ENCODE data around the gene KCNMA1.

The KCNMA1 gene

GRCh38 chr10:77264107-77264506 lies 373.5 kb downstream of the KCNMA1 start:
- DNase-seq (ENCODE audit: low spot score), result no peak

DNA sequence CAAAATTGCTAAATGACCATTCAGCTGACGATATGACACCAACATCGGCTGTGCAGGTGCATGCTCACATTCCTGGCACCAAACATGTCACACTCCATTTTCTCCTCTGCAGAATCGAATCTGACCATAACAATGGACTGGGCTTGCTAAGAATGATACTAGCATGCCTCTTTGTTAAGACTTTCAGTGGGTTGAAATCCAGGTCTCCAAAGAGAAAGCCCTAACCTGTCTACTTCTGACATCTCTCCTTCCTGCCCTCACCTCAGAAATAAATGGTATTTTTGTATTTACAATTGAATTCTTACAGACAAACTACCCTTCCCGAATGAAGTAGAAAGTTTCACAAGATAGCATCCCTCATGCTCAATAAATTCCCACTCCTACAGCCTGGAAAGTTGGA lies 373.9 kb downstream of the KCNMA1 start:
- no peak for DNase-seq (ENCODE audit: low spot score)

GRCh38 chr10:77261146-77261545 lies 376.5 kb downstream of the KCNMA1 start:
- no peak for DNase-seq (ENCODE audit: low spot score)

DNA sequence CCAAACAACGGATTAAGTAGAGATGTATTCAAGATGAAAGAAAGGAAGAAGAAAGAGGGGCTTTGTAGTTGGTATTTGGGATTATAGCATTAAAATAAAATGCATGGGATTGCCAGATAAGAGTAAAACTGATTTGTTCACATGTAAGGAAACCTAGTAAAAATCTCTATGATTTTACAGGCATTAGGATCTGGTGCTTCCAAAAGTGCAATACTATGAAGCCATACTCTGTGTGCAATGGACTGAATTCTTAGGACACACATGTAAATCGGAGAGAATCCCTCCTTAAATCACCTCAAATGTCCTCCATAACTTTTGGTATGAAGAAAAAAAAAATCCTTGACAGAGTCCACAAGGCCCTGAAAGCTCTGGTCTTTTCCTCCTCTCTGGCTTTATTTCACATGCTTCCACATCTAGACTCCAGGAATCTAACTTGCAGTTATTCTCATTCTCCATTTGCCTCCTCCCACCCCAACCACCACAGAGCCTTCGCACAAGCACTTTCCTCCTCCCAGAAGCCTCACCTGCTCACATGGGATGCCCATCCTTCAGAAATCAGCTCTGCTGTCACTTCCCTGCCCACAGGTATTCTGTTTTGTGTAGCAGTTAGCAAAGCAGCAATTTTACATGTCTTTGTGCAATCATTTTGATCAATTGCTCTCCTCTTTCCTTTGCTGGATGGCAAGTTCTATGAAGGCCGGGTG lies 378.3 kb downstream of the KCNMA1 start:
- DNase-seq (ENCODE audit: low spot score), result no peak

- DNase-seq (ENCODE audit: low spot score), result no peak
Observed at GRCh38 chr10:77256346-77256745, 381.3 kb downstream of the KCNMA1 start.

DNA sequence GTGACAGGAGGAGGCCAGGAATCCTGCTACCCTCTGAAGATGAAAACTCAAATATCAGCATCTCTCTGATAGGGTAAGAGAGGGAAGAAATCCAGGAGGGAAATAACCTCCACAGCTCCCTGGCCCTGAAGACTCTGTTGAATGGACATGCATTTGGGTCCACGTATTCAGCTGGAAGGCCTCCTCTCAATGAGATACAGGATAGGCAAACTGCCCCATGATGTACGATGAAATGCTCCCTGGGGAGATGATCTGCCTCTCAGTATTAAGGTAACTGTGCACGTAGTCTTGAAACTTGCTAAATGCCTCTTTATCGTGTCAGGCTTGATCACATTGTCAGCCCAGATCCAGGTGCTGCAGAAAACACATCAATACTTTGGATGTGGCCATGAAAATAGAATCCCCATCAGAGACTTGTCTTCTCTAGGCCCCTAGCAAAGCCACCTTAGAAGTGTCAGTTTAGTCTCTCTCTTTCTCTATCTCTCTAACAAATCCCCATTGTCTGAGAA lies 384.0 kb downstream of the KCNMA1 start:
- DNase-seq (ENCODE audit: low spot score), result no peak

- DNase-seq (ENCODE audit: low spot score), result no peak
Observed at GRCh38 chr10:77253147-77253545, 384.5 kb downstream of the KCNMA1 start.

DNA sequence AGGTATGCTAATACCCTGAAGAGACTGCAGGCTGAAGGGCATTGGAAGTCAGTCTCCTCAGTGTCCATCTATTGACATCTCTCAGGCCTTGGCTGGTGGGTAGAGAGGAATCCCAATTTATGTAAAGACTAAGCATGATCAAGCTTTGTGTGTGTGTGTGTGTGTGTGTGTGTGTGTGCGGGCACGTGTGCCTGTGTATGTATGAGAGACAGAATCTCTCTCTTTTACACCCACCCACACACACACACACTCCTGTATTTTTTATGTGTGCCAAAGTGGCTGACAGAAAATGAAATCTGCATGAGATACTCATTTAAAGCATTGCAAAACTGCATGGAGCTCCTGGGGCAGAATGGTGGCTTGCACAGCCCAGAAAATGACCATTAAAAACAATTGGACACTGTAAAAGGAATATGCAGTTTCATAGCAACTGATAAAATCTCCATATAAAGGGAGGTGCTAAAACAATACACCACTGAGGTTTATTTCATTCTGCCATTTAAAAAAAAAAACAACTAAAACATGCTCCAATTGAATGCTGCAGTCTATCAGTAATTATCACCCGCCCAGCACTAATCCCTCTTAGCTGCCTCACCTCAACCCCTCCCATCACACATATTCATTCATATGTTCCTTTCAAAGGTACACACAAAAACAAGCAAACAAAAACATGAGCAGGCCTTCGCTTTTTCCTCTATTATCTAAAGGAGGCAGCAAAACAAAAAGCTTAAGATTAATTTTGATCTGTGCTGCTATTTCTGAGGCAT lies 385.0 kb downstream of the KCNMA1 start:
- no peak for DNase-seq (ENCODE audit: low spot score)

DNA sequence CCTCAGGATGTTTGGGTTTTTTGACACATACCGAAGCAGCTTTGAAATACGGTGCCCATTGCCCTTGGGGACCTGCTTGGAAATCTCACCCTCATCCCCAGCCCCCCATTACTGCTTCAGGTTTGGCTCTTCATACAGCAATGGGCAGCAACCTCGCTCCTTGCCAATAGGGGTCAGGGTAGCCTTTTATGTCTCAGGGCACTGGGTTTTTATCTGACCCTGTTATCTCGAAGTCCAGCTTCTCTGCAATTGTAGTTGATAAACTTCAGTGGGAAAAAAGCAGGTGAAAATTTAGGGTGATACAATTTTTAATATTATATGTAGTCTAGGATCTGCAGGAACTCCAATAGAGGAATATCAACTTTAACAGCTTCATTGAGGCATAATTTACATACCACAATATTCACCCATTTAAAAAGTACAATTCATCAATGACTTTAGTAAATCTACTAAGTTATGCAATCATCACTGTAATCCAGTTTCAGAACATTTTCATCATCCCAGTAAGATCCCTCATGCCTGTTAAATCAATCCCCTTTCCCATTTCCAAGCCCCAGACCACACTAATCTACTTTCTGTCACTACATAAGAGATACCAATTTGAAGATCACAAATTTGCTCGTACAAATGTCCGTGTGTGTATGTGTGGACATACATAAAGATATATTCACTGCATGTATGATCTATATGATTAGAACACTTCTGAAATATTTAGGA lies 386.2 kb downstream of the KCNMA1 start:
- DNase-seq (ENCODE audit: low spot score), result no peak

- no peak for DNase-seq (ENCODE audit: low spot score)
Observed at GRCh38 chr10:77249901-77250459, 387.6 kb downstream of the KCNMA1 start.

GRCh38 chr10:77248104-77248790 lies 389.4 kb downstream of the KCNMA1 start:
- no peak for DNase-seq (ENCODE audit: low spot score)

GRCh38 chr10:77247031-77247990 lies 390.3 kb downstream of the KCNMA1 start:
- DNase-seq (ENCODE audit: low spot score), result no peak

GRCh38 chr10:77245953-77246352 lies 391.7 kb downstream of the KCNMA1 start:
- no peak for DNase-seq (ENCODE audit: low spot score)

DNA sequence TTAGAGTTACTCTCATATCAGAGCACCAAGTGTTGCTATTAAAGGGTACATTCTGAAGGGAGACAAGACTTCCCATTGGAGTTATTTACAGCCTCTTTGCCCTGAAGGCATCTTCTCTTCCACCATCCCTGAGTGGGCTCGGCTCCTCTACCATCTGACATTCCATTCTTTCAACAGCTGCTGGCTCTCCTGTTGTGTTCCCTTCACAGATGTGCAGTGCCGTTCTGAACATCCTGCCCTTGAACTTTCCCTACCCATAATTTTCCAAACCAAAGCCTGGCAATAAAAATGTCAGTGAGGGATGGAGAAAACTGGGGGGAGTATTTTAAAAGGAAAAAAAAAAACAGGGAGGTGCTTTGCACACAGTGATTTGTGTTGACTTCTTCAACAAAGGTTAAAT lies 392.9 kb downstream of the KCNMA1 start:
- DNase-seq (ENCODE audit: low spot score), result no peak

GRCh38 chr10:77244286-77244685 lies 393.3 kb downstream of the KCNMA1 start:
- no peak for DNase-seq (ENCODE audit: low spot score)

- no peak for DNase-seq (ENCODE audit: low spot score)
Observed at GRCh38 chr10:77241350-77241725, 396.3 kb downstream of the KCNMA1 start.

DNA sequence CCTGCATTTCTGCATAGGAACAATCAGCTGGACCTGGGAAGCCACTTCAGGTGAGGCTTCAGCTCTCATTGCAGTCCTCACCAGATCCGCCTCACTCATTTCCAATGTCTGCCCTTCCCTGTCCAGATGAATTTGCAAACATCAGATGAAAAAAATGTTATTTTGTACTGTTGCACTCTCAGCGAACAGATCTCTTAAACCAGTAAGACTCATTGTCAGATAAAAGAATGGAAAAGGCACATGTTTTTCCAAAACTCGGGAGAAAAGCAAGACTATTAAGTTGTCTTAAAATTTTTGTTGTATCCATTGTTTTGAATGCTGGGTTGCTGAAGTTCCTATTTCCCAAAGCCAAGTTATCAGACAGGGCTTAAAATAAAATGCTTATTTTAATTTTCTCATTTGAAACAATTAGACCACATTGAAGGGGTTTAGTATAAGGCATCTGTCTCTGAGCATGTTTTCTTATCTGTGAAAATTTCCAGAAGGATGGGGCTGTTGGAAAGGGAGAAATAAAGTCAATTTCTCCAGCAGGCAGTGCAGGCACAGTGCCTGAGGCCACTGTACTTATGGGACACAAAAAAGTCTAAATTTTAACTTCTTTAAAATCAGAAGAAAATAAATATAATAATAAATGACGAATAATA lies 396.8 kb downstream of the KCNMA1 start:
- DNase-seq (ENCODE audit: low spot score), result no peak

DNA sequence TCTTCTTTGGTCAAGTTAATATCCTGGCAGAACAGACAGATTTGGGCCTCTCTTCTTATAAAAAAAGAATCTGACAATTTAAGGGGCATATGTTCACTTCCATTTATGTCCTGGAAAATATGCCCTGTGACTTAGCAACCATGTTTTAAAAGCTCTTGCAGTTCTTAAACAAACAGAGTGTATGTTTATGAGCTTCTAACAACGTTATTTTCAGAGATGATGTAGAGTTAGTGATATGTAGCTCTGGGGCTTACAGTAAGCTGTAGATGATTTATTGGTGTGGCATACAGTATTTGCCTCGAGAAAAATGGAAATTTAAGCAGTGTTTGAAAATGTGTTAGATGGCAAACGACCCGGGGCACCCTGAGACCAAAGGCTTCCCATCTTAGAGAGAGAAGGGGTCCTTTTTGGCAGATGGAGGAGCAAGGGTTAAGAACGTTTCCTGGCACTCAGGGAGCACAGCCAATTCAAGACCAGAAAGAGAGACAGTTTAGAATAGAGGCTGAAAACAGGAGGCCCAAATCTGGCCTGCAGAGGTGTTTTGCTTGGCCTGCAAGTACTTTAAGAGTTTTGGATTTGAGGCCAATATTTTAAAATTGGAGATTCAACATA lies 397.5 kb downstream of the KCNMA1 start:
- no peak for DNase-seq (ENCODE audit: low spot score)

- DNase-seq (ENCODE audit: low spot score), result no peak
Observed at GRCh38 chr10:77237120-77237519, 400.5 kb downstream of the KCNMA1 start.

GRCh38 chr10:77236700-77237099 lies 400.9 kb downstream of the KCNMA1 start:
- DNase-seq (ENCODE audit: low spot score), result no peak

Measured in hematopoietic multipotent progenitor cell treated with erythropoietin and hydrocortisone succinate and interleukin-3 and kit ligand, for 15 days (in vitro differentiated cells).